ENCODE results near the gene SBNO2. TPM values are rescaled to one million over a fixed set of nuclear protein-coding genes. Genes with fewer than 3 reads are reported as not detected.
A peak's percentile ranks its signal among the peaks of the same experiment; 100 is the strongest.

SBNO2 gene
- total and polyA plus RNA-seq, 9 of the 15 experiments (the other 6 are each of a cell fraction or from before 2014, with no cell fraction given), result 0.01 to 46.2 (median 6.7) TPM

DNA sequence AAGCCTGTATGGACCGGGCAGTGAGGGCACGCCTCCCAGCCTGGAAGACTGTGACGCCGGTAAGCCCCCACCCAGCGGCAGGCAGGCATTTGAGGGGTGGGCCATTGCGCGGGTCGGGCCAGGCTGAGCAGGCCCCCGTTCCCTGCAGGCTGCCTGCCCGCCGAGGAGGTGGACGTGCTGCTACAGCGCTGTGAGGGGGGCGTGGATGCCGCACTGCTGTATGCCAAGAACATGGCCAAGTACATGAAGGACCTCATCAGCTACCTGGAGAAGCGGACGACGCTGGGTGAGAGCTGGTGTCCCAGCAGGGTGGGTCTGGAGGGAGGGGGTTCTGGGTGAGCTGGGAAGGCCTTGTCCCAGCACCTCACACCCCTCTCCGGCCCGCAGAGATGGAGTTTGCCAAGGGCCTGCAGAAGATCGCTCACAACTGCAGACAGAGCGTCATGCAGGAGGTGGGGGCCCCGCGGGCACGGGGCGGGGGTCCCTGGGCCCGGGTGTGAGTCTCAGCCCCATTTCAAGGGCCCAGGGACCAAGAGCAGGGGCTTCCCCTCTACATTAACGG lies 100.0 kb downstream of the SBNO2 start:
- ATAC-seq (no peak), FAIRE-seq (no peak), DNase-seq (ENCODE audit: extremely low read depth in 1 of 4, low spot score in 3 of 4) (no peak)
- intact Hi-C loops (cut with micrococcal nuclease), result no loop called here
- BruUV-seq (replicated peaks), result no TSS peak
- Histone ChIP-seq H3K4me2 (ENCODE audit: insufficient read depth, low read length) (peak overlapping the region; percentile 34; the same call in 1 of the 2 replicates), H3K27ac (ENCODE audit: extremely low read depth, low read depth, low read length) (peak overlapping the region; percentile 5; the same call in 1 of the 3 replicates), H3K36me3 (ENCODE audit: control insufficient read depth, insufficient read depth, low read length) (no peaks in the 10 kb centered on the region), H3K9ac (ENCODE audit: insufficient read depth in 1 of 2, low read depth in 2 of 2, low read length in 2 of 2) (peak overlapping the region in 1 of 2 experiments; percentile 89; a peak in 2 of 4 replicates), H3K79me2 (ENCODE audit: control insufficient read depth, insufficient read depth, low read length) (no peaks in the 10 kb centered on the region), H3K9me1 (ENCODE audit: control insufficient read depth, insufficient read depth, low read length) (no peaks in the 10 kb centered on the region), H3K9me3 (replicated peaks; ENCODE audit: control insufficient read depth, insufficient read depth, low read depth, low read length) (no peaks in the 10 kb centered on the region), H4K20me1 (replicated peaks; ENCODE audit: control insufficient read depth, insufficient read depth, low read length) (0 out of 2 replicates have a peak, but pooled peaks cover 3% of the 10 kb centered on the region), H2AFZ (ENCODE audit: low read depth, low read length) (no peak overlapping the region), H3K4me1 (replicated peaks in 1 of 2; ENCODE audit: control insufficient read depth in 2 of 2, insufficient read depth in 2 of 2, low read length in 2 of 2) (peaks cover 32 to 66% of the 10 kb centered on the region in 2 experiments), H3K27me3 (ENCODE audit: control insufficient read depth in 2 of 2, insufficient read depth in 2 of 2, low read length in 2 of 2) (no peaks in the 10 kb centered on the region), H3K4me3 (no peak overlapping the region)
- POLR2A ChIA-PET, result interaction anchor here (0.8 to 2.1 kb wide), 4 partner anchors 11 to 32 kb away, joined by 3 to 11 read pairs (median 9); partner anchors contain the start of gene GPX4
- WGBS (ENCODE audit: insufficient coverage, low coverage, missing lambda C conversion rate), result 75% methylated on average over 19 of the region's 28 CpGs
- TF ChIP-seq RBFOX2 (IDR thresholded peaks at IDR 0.05; ENCODE audit: low read depth, low read length) (peak; percentile 28; the same call in 1 of the 2 replicates), HMGN3 (IDR thresholded peaks at IDR 0.05; ENCODE audit: borderline replicate concordance, extremely low read depth, insufficient read length, low read depth, low read length) (peak; percentile 14), RUNX1 (IDR thresholded peaks at IDR 0.05; ENCODE audit: low read depth) (0 out of 2 replicates have a peak, but pooled peaks have one; percentile 4), HCFC1 (IDR thresholded peaks at IDR 0.05; ENCODE audit: low read depth, low read length) (no peak), NEUROD1 (IDR thresholded peaks at IDR 0.05; ENCODE audit: borderline replicate concordance, low read depth, low read length, partially characterized antibody) (no peak), ZFX (CRISPR knock-in tag; IDR thresholded peaks at IDR 0.05) (peak; percentile 4; the same call in 1 of the 2 replicates)
- TF ChIP-seq, protein P1, sequence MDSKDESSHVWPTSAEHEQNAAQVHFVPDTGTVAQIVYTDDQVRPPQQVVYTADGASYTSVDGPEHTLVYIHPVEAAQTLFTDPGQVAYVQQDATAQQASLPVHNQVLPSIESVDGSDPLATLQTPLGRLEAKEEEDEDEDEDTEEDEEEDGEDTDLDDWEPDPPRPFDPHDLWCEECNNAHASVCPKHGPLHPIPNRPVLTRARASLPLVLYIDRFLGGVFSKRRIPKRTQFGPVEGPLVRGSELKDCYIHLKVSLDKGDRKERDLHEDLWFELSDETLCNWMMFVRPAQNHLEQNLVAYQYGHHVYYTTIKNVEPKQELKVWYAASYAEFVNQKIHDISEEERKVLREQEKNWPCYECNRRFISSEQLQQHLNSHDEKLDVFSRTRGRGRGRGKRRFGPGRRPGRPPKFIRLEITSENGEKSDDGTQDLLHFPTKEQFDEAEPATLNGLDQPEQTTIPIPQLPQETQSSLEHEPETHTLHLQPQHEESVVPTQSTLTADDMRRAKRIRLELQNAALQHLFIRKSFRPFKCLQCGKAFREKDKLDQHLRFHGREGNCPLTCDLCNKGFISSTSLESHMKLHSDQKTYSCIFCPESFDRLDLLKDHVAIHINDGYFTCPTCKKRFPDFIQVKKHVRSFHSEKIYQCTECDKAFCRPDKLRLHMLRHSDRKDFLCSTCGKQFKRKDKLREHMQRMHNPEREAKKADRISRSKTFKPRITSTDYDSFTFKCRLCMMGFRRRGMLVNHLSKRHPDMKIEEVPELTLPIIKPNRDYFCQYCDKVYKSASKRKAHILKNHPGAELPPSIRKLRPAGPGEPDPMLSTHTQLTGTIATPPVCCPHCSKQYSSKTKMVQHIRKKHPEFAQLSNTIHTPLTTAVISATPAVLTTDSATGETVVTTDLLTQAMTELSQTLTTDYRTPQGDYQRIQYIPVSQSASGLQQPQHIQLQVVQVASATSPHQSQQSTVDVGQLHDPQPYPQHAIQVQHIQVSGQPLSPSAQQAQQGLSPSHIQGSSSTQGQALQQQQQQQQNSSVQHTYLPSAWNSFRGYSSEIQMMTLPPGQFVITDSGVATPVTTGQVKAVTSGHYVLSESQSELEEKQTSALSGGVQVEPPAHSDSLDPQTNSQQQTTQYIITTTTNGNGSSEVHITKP (IDR thresholded peaks at IDR 0.05; ENCODE audit: partially characterized antibody), result peak; percentile 68
- in situ Hi-C loops (cut with MboI), result no loop called here
- CTCF ChIA-PET (ENCODE audit: low intra/inter-chr PET ratio), result interaction anchor here (0.7 kb wide), 1 partner anchor 518 kb away, joined by 3 read pairs; no protein-coding TSS in a partner anchor
